Esophagus squamous epithelium (tissue), 5 donors: Measurements from ENCODE around the gene ZFHX3. TPM values are rescaled to one million over a fixed set of nuclear protein-coding genes. Genes with fewer than 3 reads are reported as not detected.

Experiments
- DNase-seq: peaks from one replicate; lab custom pipeline; 2025; lab: John Stamatoyannopoulos, UW
- H3K27ac ChIP-seq, 4 donors: fragments of 200-600 bp; sonication (generic); one replicate each; pipeline ENCODE4 v1.5.1; 2016 to 2019; ENCODE audit warnings: mild to moderate bottlenecking in 1 of 4
- H3K27me3 ChIP-seq, 4 donors: fragments of 200-600 bp; sonication (generic); 1 replicate in 3 of 4; 2 replicates in 1 of 4; pipeline versions ENCODE4 v1.5.1 to v1.6.0; 2017 to 2021; ENCODE audit warnings: antibody characterized with exemption in 1 of 4
- H3K36me3 ChIP-seq, 3 donors: fragments of 200-600 bp; sonication (generic); one replicate each; pipeline ENCODE4 v1.5.1; 2016 to 2019
- H3K4me1 ChIP-seq, 3 donors: fragments of 200-600 bp; sonication (generic); one replicate each; pipeline ENCODE4 v1.5.1; 2017 to 2019
- H3K4me3 ChIP-seq, 4 donors: fragments of 200-600 bp; sonication (generic); 1 replicate in 3 of 4; 2 replicates in 1 of 4; pipeline ENCODE4 v1.5.1; 2016 to 2019; ENCODE audit warnings: mild to moderate bottlenecking in 2 of 4, moderate library complexity in 1 of 4
- H3K9me3 ChIP-seq, 3 donors: fragments of 200-600 bp; sonication (generic); one replicate each; pipeline ENCODE4 v1.5.1; 2016 to 2019
- POLR2A ChIP-seq, 4 donors: fragments of 450-650 bp; IDR thresholded peaks; one replicate each; pipeline ENCODE4 v1.6.1; 2017; ENCODE audit warnings: antibody characterized with exemption in 4 of 4, mild to moderate bottlenecking in 4 of 4, moderate library complexity in 3 of 4
- WGBS, 2 donors: methylation state at CpG; one replicate each; pipeline ENCODE4 v1.1.5; 2018; 5-methylcytosine and 5-hydroxymethylcytosine counted together
- intact Hi-C: fragments of 100-400 bp; cut with DNase I; formaldehyde crosslinking; loops from one replicate; pipeline ENCODE4 v1.15.0; 2022
- total RNA-seq, 4 donors: library from RNA; depleted of rRNA; stranded (reverse); fragments of >200 nt; gene quantifications; one replicate each; pipeline ENCODE4 v1.1.0, GENCODE V29; 2016
- TF ChIP-seq, protein P1 (sequence below), 6 experiments: fragments of 450-650 bp in 4 of 6; fragments of 200-600 bp in 2 of 6; sonication (generic) in 2 of 6; IDR thresholded peaks; one replicate each; pipeline ENCODE4 v1.5.1; 2016 to 2019; ENCODE audit warnings: antibody characterized with exemption in 6 of 6, mild to moderate bottlenecking in 4 of 6, moderate library complexity in 4 of 6
- donor health status: DM: yes; HTN: yes; CAD: no.

ZFHX3 gene
- total RNA-seq, 4 donors from 2014 or later: 3.5 to 12.8 (median 4.5) TPM

DNA sequence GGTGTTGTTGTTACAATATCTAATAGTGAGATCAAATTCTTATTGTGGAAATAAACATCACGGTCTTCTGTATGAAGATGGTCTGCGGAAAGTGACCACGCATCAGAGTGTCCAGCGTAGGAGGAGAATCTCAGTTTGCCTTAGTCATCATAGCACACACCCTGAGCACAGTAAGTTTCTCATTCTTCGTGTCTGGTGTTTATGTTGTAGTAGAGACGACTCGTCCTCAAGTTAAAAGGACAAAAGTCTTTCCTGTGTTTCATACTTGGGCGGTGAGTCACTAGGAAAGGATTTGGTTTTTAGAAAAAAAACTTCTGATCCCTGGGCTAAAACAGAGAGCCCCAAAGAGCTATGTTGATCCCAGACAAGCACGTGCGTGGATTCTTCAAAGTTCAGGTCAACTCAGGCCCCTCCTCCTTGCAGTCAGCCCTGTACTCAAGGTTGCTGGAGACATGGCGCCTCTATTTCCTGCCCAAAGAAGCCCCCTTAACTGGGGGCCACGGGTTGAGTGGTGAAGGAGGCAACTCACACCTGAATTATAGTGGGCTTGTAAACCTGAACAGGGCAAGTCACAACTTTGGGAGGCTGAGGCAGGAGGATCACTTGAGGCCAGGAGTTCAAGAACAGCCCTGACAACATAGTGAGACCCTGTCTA, 170.4 kb downstream of the ZFHX3 start:
- no peak overlapping the region for H3K4me3 ChIP-seq
- intact Hi-C loops: loop anchor here (10.0 kb wide), 1 partner anchor 117 kb away; no protein-coding TSS in a partner anchor
- H3K27ac ChIP-seq: peak overlapping the region in 1 of 4 donors; percentile 63
- 42 to 52% methylated on average over 7 to 10 of the region's 12 CpGs for WGBS, 2 donors
- no peak for DNase-seq
- H3K27me3 ChIP-seq: no peaks in the 10 kb centered on the region
- no peaks in the 10 kb centered on the region for H3K9me3 ChIP-seq
- TF ChIP-seq POLR2A (IDR thresholded peaks at IDR 0.05): no peak
- TF ChIP-seq, protein P1, sequence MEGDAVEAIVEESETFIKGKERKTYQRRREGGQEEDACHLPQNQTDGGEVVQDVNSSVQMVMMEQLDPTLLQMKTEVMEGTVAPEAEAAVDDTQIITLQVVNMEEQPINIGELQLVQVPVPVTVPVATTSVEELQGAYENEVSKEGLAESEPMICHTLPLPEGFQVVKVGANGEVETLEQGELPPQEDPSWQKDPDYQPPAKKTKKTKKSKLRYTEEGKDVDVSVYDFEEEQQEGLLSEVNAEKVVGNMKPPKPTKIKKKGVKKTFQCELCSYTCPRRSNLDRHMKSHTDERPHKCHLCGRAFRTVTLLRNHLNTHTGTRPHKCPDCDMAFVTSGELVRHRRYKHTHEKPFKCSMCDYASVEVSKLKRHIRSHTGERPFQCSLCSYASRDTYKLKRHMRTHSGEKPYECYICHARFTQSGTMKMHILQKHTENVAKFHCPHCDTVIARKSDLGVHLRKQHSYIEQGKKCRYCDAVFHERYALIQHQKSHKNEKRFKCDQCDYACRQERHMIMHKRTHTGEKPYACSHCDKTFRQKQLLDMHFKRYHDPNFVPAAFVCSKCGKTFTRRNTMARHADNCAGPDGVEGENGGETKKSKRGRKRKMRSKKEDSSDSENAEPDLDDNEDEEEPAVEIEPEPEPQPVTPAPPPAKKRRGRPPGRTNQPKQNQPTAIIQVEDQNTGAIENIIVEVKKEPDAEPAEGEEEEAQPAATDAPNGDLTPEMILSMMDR (IDR thresholded peaks at IDR 0.05): no peak
- no peaks in the 10 kb centered on the region for H3K36me3 ChIP-seq
- peaks cover 16 to 50% (median 26%) of the 10 kb centered on the region in 3 donors for H3K4me1 ChIP-seq

DNA sequence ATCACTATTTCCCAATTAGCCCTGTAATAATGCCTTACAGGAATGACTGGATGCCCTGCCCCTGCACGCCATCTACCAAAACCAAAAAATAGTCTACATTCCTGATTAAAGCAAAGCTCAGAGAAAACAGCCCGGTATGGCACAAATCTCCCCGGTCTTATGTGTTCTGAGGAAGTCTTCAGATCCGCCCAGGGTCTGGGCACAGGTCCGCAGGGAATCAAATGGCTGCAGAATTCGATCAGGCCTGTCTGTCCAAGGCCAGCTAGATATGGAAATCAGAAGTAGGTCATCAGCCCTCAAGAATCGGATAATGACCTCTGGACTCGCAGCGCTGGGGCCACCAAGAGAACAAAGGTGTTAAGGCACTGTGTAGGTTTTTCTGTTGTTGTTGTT, 171.0 kb downstream of the ZFHX3 start:
- WGBS, 2 donors: 83 to 84% methylated on average over 9 of the region's 9 CpGs
- TF ChIP-seq, protein P1 (IDR thresholded peaks at IDR 0.05): no peak
- no peak for TF ChIP-seq POLR2A (IDR thresholded peaks at IDR 0.05)
- peaks cover 16 to 50% (median 26%) of the 10 kb centered on the region in 3 donors for H3K4me1 ChIP-seq
- H3K9me3 ChIP-seq: no peaks in the 10 kb centered on the region
- H3K4me3 ChIP-seq: no peak overlapping the region
- H3K27me3 ChIP-seq: no peaks in the 10 kb centered on the region
- H3K36me3 ChIP-seq: no peaks in the 10 kb centered on the region
- peak overlapping the region in 2 of 4 donors; percentile 3 to 63 for H3K27ac ChIP-seq
- no peak for DNase-seq
- intact Hi-C loops: loop anchor here (10.0 kb wide), 1 partner anchor 118 kb away; no protein-coding TSS in a partner anchor

DNA sequence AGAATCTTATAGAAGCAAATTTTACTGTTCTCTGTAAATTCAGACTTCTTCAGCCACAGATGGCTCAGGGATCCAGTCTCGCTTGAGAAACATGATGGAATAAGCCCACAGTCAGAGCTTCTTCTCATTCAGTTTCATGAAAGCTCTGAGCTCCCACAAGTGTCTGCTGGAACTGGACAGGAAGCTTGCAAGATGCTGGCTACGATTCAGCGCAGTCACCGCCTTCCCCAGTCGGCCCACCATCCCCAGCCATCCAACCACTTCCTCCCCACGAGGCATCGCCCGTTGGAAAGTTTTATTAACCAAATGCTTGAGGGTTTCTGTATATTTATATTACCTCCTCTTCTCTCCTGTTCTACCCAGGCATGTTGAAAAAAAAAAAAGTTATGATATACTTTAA, 171.7 kb downstream of the ZFHX3 start:
- H3K36me3 ChIP-seq: no peaks in the 10 kb centered on the region
- DNase-seq: no peak
- TF ChIP-seq POLR2A (IDR thresholded peaks at IDR 0.05): no peak
- TF ChIP-seq, protein P1 (IDR thresholded peaks at IDR 0.05): no peak
- 35 to 44% methylated on average over 8 of the region's 8 CpGs for WGBS, 2 donors
- no peaks in the 10 kb centered on the region for H3K9me3 ChIP-seq
- no peak overlapping the region for H3K4me3 ChIP-seq
- H3K27me3 ChIP-seq: no peaks in the 10 kb centered on the region
- peak overlapping the region in 1 of 4 donors; percentile 27 for H3K27ac ChIP-seq
- H3K4me1 ChIP-seq: peaks cover 16 to 50% (median 26%) of the 10 kb centered on the region in 3 donors
- intact Hi-C loops: loop anchor here (10.0 kb wide), 1 partner anchor 119 kb away; no protein-coding TSS in a partner anchor

DNA sequence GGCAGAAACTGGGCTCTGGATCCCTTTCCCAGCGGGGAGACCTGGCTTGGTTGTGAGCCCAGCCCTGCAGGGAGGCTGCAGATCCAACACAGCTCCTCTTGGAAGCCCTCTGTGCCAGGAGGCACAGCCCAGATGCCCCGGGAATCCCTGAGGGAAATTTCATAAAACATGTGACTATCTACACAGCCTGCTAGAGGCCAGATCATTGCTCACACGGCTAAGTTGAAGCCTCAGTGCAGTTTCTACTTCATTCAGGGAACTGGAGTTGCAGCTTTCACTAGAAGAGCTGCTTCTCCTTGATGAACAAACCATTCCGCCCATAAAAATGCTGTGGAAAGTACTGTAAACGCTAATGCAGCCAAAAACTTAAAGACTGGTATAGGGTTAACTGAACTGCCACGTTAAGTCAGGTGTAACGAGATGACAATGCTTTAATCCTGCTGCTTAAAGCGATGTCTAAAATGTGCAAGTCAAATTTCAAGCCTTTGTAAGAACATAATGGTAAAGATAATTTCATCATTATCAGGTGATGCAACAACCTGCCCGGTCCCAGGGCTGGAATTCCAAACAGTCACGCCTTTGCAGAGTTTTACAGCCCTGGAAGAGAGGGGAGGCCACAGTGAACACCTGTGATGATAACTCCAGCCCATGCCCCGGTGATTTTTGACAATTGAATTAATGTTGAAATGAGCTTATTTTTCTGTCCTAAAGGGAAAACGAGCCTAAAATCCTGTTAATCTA, 172.5 kb downstream of the ZFHX3 start:
- peaks cover 16 to 50% (median 26%) of the 10 kb centered on the region in 3 donors for H3K4me1 ChIP-seq
- H3K36me3 ChIP-seq: no peaks in the 10 kb centered on the region
- no peak for DNase-seq
- TF ChIP-seq POLR2A (IDR thresholded peaks at IDR 0.05): no peak
- TF ChIP-seq, protein P1 (IDR thresholded peaks at IDR 0.05): no peak
- peak overlapping the region; percentile 15 to 43 (median 32) for H3K27ac ChIP-seq
- H3K27me3 ChIP-seq: no peaks in the 10 kb centered on the region
- H3K9me3 ChIP-seq: no peaks in the 10 kb centered on the region
- no peak overlapping the region for H3K4me3 ChIP-seq
- 37 to 41% methylated on average over 10 to 12 of the region's 12 CpGs for WGBS, 2 donors
- intact Hi-C loops: loop anchor here (10.0 kb wide), 1 partner anchor 119 kb away; no protein-coding TSS in a partner anchor

DNA sequence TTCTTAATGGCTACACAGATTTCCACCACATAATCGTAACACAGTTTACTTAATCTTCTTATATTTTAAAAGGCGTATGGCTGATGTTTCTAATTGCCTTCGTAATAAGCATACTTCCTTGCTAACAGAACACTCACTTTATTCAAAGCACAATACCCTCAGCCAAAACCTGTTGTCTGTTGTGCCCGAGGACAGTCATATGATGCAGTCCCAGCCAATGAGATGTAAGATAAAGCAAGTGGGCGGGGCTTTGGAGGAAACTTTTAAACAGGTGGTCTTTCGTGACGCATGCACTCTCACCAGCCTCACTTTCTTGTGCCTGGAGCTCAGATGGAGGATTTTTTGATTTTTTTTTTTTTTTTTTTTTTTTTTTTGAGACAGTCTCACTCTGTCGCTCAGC, 174.1 kb downstream of the ZFHX3 start:
- DNase-seq: no peak
- Histone ChIP-seq H3K9me3 (no peaks in the 10 kb centered on the region), H3K4me1 (peaks cover 16 to 47% (median 26%) of the 10 kb centered on the region in 3 donors), H3K27ac (no peak overlapping the region), H3K27me3 (no peaks in the 10 kb centered on the region), H3K36me3 (no peaks in the 10 kb centered on the region), H3K4me3 (no peak overlapping the region)
- TF ChIP-seq, protein P1 (IDR thresholded peaks at IDR 0.05): no peak
- TF ChIP-seq POLR2A (IDR thresholded peaks at IDR 0.05): no peak
- WGBS, 2 donors: 94 to 96% methylated on average over 7 to 8 of the region's 8 CpGs
- intact Hi-C loops: loop anchor here (10.0 kb wide), 1 partner anchor 121 kb away; no protein-coding TSS in a partner anchor
